22Rv1 (cell line): ENCODE measurements around the gene PSMG3.

ENCODE experiments used
- CTCF ChIP-seq: fragments of 450-650 bp; IDR thresholded peaks from 2 replicates; pipeline ENCODE4 v1.5.1; 2017; ENCODE audit warnings: mild to moderate bottlenecking
- ZFX ChIP-seq: fragments of 450-650 bp; IDR thresholded peaks from 2 replicates; pipeline ENCODE4 v1.6.1; 2017; ENCODE audit warnings: antibody characterized with exemption, borderline replicate concordance

DNA sequence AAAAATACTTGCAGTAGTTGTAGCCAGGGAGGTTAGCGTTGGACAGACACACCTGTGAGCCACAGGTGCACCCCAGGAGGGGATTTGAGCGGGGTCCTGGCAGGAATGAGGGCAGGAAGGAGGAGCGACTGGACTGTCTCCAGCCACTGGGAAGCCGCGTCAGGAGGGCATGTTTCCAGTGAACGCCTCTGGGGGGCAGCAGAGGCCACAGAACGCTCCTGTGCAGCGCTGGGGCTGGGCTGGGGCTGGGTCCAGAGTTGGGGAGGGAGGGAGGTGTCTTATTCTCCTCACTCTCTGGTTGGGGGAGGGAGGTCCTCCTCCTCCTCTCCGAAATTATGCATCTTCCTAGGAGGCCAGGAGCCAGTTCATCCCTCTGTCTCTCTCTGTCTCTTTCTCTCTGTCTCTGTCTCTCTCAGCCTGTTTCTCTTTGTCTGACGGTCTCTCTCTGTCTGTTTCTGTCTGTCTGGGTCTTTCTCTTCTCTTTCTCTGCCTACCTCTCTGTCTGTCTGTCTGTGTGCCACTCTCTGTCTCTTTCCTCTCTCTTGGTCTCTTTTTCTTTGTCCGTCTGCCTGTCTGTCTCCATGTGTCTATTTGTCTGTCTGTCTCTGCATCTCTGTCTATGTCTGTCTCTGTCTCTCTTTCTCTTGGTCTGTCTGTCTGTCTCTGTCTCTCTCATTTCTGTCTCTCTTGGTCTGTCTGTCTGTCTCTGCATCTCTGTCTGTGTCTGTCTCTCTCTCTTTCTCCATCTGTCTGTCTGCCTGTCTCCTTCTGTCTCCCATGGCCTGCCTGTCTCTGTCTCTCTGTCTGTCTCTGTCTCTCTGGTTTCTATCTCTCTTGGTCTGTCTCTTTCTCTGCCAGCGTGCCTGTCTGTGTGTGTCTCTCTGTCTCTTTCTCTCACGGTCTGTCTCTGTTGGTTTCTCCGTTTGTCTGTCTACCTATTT lies 9.9 kb upstream of the PSMG3 start:
- TF ChIP-seq CTCF (peak; percentile 98), ZFX (no peak)
